IMR-90 (cell line): ENCODE results near the gene CERKL. TPM values are rescaled to one million over a fixed set of nuclear protein-coding genes. Genes with fewer than 3 reads are reported as not detected.

ENCODE experiments used
- ATAC-seq: fragments of 200-7000 bp; cut with Tn5 transposase; 2 replicates; pipeline ENCODE4 v1.9.1; 2020; ENCODE audit warnings: low read depth, mild to moderate bottlenecking, moderate library complexity
- BruUV-seq: library from RNA; stranded (reverse); fragments of 400-500 nt; replicated peaks from 2 replicates; lab custom pipeline; 2021; lab: Mats Ljungman, UMichigan
- CTCF ChIA-PET: fragments of 300-600 bp; formaldehyde crosslinking; extraction: SDS; loops from one replicate; lab custom pipeline; 2021; ENCODE audit warnings: antibody characterized with exemption; lab: Yijun Ruan, JAX
- POLR2A ChIA-PET: fragments of 300-600 bp; sonication (Branson Sonifier 250); formaldehyde crosslinking; loops from one replicate; lab custom pipeline; 2022; ENCODE audit warnings: antibody characterized with exemption; ENCODE audit not compliant: unreplicated experiment; lab: Charles Lee
- DNase-seq: peaks from one replicate; pipeline ENCODE4 v3.0.0; 2013
- H2AFZ ChIP-seq: replicated peaks from 2 replicates; pipeline ENCODE3; 2013; ENCODE audit warnings: low read length, mild to moderate bottlenecking; ENCODE audit not compliant: poor library complexity
- H2AK5ac ChIP-seq: 2 replicates; pipeline ENCODE4 v1.6.1; 2013; ENCODE audit warnings: low read depth, low read length, inconsistent platforms
- H2AK9ac ChIP-seq: replicated peaks from 2 replicates; pipeline ENCODE3; 2013; ENCODE audit warnings: mild to moderate bottlenecking, low read depth, low read length, moderate library complexity; ENCODE audit not compliant: poor library complexity
- H2BK120ac ChIP-seq: 2 replicates; pipeline ENCODE4 v1.6.1; 2013; ENCODE audit warnings: low read depth, low read length, inconsistent platforms
- H2BK15ac ChIP-seq: 3 replicates; pipeline ENCODE4 v1.6.1; 2013; ENCODE audit warnings: low read depth, low read length, inconsistent platforms
- H2BK20ac ChIP-seq: 2 replicates; pipeline ENCODE4 v1.6.1; 2013; ENCODE audit warnings: low read depth, mild to moderate bottlenecking, inconsistent platforms, low read length, moderate library complexity
- H2BK5ac ChIP-seq: 2 replicates; pipeline ENCODE4 v1.6.1; 2013; ENCODE audit warnings: mild to moderate bottlenecking, low read depth, low read length, inconsistent platforms; ENCODE audit not compliant: poor library complexity, severe bottlenecking
- H3K14ac ChIP-seq: replicated peaks from 2 replicates; pipeline ENCODE4 v1.6.1; 2013; ENCODE audit warnings: low read depth, low read length, inconsistent platforms
- H3K18ac ChIP-seq: 2 replicates; pipeline ENCODE4 v1.6.1; 2013; ENCODE audit warnings: low read depth, low read length, control low read depth
- H3K23ac ChIP-seq: 2 replicates; pipeline ENCODE4 v1.6.1; 2013; ENCODE audit warnings: low read depth, low read length, inconsistent platforms
- H3K27ac ChIP-seq: 2 replicates; pipeline ENCODE4 v1.5.1; 2013; ENCODE audit warnings: mild to moderate bottlenecking, control low read depth, low read length; ENCODE audit not compliant: insufficient read depth
- H3K27me3 ChIP-seq: 2 replicates; pipeline ENCODE4 v1.6.1; 2013; ENCODE audit warnings: low read length; ENCODE audit not compliant: control insufficient read depth, insufficient read depth
- H3K36me3 ChIP-seq: 2 replicates; pipeline ENCODE4 v1.6.1; 2013; ENCODE audit warnings: low read length, mixed read lengths; ENCODE audit not compliant: control insufficient read depth, insufficient read depth
- H3K4ac ChIP-seq: 2 replicates; pipeline ENCODE4 v1.6.1; 2013; ENCODE audit warnings: low read depth, low read length, inconsistent platforms
- H3K4me1 ChIP-seq: 2 replicates; pipeline ENCODE4 v1.6.1; 2013; ENCODE audit warnings: low read length, mixed read lengths; ENCODE audit not compliant: control insufficient read depth, insufficient read depth
- H3K4me2 ChIP-seq: 2 replicates; pipeline ENCODE4 v1.6.1; 2013; ENCODE audit warnings: low read depth, mild to moderate bottlenecking, control low read depth, low read length, moderate library complexity
- H3K4me3 ChIP-seq: 2 replicates; pipeline ENCODE4 v1.5.1; 2013; ENCODE audit warnings: low read depth, mild to moderate bottlenecking, control low read depth, low read length, moderate library complexity; ENCODE audit not compliant: insufficient read depth
- H3K56ac ChIP-seq: 2 replicates; pipeline ENCODE4 v1.6.1; 2013; ENCODE audit warnings: low read length, inconsistent platforms; ENCODE audit not compliant: insufficient read depth; ENCODE audit errors: extremely low read depth
- H3K79me1 ChIP-seq, 2 experiments: 2 replicates each; pipeline ENCODE4 v1.6.1; 2013; ENCODE audit warnings: low read length in 2 of 2, inconsistent platforms in 1 of 2, low read depth in 1 of 2
- H3K9ac ChIP-seq: 2 replicates; pipeline ENCODE4 v1.6.1; 2013; ENCODE audit warnings: low read depth, low read length, control low read depth
- H3K9me1 ChIP-seq: 2 replicates; pipeline ENCODE4 v1.6.1; 2013; ENCODE audit warnings: low read length, inconsistent platforms; ENCODE audit not compliant: insufficient read depth
- H3K9me3 ChIP-seq: 2 replicates; pipeline ENCODE4 v1.6.1; 2013; ENCODE audit warnings: low read length; ENCODE audit not compliant: control insufficient read depth, insufficient read depth
- H4K20me1 ChIP-seq: 2 replicates; pipeline ENCODE4 v1.6.1; 2013; ENCODE audit warnings: low read length, inconsistent platforms; ENCODE audit not compliant: insufficient read depth
- H4K5ac ChIP-seq: 2 replicates; pipeline ENCODE4 v1.6.1; 2013; ENCODE audit warnings: mild to moderate bottlenecking, low read depth, low read length, control low read depth
- H4K8ac ChIP-seq, 2 experiments: 2 replicates each; pipeline ENCODE4 v1.6.1; 2013; ENCODE audit warnings: low read depth in 2 of 2, low read length in 2 of 2, control low read depth in 1 of 2, inconsistent platforms in 1 of 2
- H4K91ac ChIP-seq: 2 replicates; pipeline ENCODE4 v1.6.1; 2013; ENCODE audit warnings: low read depth, low read length, inconsistent platforms; ENCODE audit not compliant: insufficient read depth
- BHLHE40 ChIP-seq: fragments of 150-350 bp; IDR thresholded peaks from 2 replicates; pipeline ENCODE4 v1.6.1; 2016; ENCODE audit warnings: mild to moderate bottlenecking, low read depth, low read length
- CEBPB ChIP-seq: IDR thresholded peaks from 2 replicates; pipeline ENCODE4 v1.6.1; 2012; ENCODE audit warnings: low read depth, low read length, improper control_type of control experiment
- CHD1 ChIP-seq: IDR thresholded peaks from 2 replicates; pipeline ENCODE4 v1.6.1; 2012; ENCODE audit warnings: low read depth, low read length, improper control_type of control experiment
- ELK1 ChIP-seq: fragments of 150-350 bp; IDR thresholded peaks from 2 replicates; pipeline ENCODE4 v1.6.1; 2016; ENCODE audit warnings: low read depth, mild to moderate bottlenecking, low read length, moderate library complexity, borderline replicate concordance
- FOS ChIP-seq: fragments of 150-350 bp; IDR thresholded peaks from 2 replicates; pipeline ENCODE4 v1.6.1; 2016; ENCODE audit warnings: low read depth, low read length
- MAFK ChIP-seq: IDR thresholded peaks from 2 replicates; pipeline ENCODE4 v1.6.1; 2012; ENCODE audit warnings: low read depth, low read length, improper control_type of control experiment
- MAZ ChIP-seq: IDR thresholded peaks from 2 replicates; pipeline ENCODE4 v1.6.1; 2012; ENCODE audit warnings: low read depth, mild to moderate bottlenecking, low read length, improper control_type of control experiment, moderate library complexity, borderline replicate concordance
- MXI1 ChIP-seq: IDR thresholded peaks from 2 replicates; pipeline ENCODE4 v1.6.1; 2012; ENCODE audit warnings: low read depth, mild to moderate bottlenecking, low read length, moderate library complexity, borderline replicate concordance
- NFE2L2 ChIP-seq: fragments of 150-350 bp; IDR thresholded peaks from 2 replicates; pipeline ENCODE4 v1.6.1; 2016; ENCODE audit warnings: low read depth, mild to moderate bottlenecking, low read length
- POLR2A ChIP-seq: IDR thresholded peaks from 2 replicates; pipeline ENCODE4 v1.6.1; 2012; ENCODE audit warnings: mild to moderate bottlenecking, low read depth, low read length
- RAD21 ChIP-seq: IDR thresholded peaks from 2 replicates; pipeline ENCODE4 v1.6.1; 2012; ENCODE audit warnings: low read length, improper control_type of control experiment
- RCOR1 ChIP-seq: IDR thresholded peaks from 2 replicates; pipeline ENCODE4 v1.6.1; 2012; ENCODE audit warnings: mild to moderate bottlenecking, low read length, improper control_type of control experiment; ENCODE audit not compliant: insufficient replicate concordance
- RFX5 ChIP-seq: IDR thresholded peaks from 2 replicates; pipeline ENCODE4 v1.8.0; 2012; ENCODE audit warnings: low read depth, mild to moderate bottlenecking, low read length, moderate library complexity
- SMC3 ChIP-seq: fragments of 150-350 bp; IDR thresholded peaks from 2 replicates; pipeline ENCODE4 v1.6.1; 2016; ENCODE audit warnings: low read depth, mild to moderate bottlenecking, antibody characterized with exemption, low read length, moderate library complexity
- WGBS, 2 experiments: methylation state at CpG; one replicate each; pipeline versions ENCODE4 v1.1.5 to v1.1.7; 2013; ENCODE audit warnings: missing lambda C conversion rate in 2 of 2; ENCODE audit not compliant: insufficient read length in 1 of 2; ENCODE audit errors: extremely low coverage in 2 of 2; 5-methylcytosine and 5-hydroxymethylcytosine counted together
- dilution Hi-C: fragments of 300-500 bp; cut with HindIII; formaldehyde crosslinking; loops from one replicate; pipeline ENCODE4 v1.14.3; 2018; ENCODE audit warnings: low sequenced_read_pairs; ENCODE audit not compliant: unreplicated experiment
- in situ Hi-C: fragments of 300-500 bp; cut with MboI; formaldehyde crosslinking; loops from 3 replicates; pipeline ENCODE4 v1.14.3; 2019; ENCODE audit warnings: low sequenced_read_pairs, inconsistent platforms, mixed read lengths
- intact Hi-C: fragments of 100-400 bp; cut with micrococcal nuclease; formaldehyde crosslinking; loops from 2 replicates; pipeline ENCODE4 v1.10.0; 2022
- polyA plus RNA-seq, 3 experiments: library from polyadenylated mRNA; depleted of rRNA; stranded (reverse); fragments of >200 nt; gene quantifications; 2 replicates each; pipeline ENCODE4 v1.2.3, GENCODE V29; 2012; ENCODE audit warnings: low replicate concordance in 1 of 3
- total RNA-seq: library from RNA; depleted of rRNA; stranded (reverse); fragments of >200 nt; gene quantifications from 2 replicates; pipeline ENCODE4 v1.2.3, GENCODE V29; 2012
- TF ChIP-seq, protein P1 (sequence below): fragments of 150-350 bp; IDR thresholded peaks from 2 replicates; pipeline ENCODE4 v1.6.1; 2017; ENCODE audit warnings: mild to moderate bottlenecking, antibody characterized with exemption, low read length, low read depth
- TF ChIP-seq, protein P2 (sequence below): conservative IDR thresholded peaks from 2 replicates; pipeline ENCODE4 v1.5.1; 2012; ENCODE audit warnings: mild to moderate bottlenecking, low read depth, low read length, improper control_type of control experiment

The CERKL gene
- total and polyA plus RNA-seq, 2 of the 4 experiments (the other 2 are of a cell fraction) = under 0.01 TPM; not detected in 1

DNA sequence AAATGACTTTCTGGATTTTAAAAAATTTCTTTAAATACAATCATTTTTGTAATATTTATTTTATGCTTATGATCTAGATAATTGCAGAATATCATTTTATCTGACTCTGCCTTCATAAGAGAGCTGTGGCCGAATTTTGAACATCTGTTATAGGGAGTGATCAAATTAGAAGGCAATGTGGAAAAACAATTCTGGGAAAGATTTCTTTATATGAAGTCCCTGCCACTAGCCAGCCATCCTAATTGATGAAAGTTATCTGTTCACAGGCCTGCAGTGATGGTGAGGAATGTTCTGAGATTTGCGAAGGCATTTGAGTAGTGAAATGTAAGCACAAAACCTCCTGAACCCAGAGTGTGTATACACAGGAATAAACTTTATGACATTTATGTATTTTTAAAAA lies 120.2 kb downstream of the CERKL start:
- no peak for TF ChIP-seq BHLHE40
- TF ChIP-seq NFE2L2 = no peak
- TF ChIP-seq MAZ = no peak
- no peak for TF ChIP-seq ELK1
- TF ChIP-seq MAFK = no peak
- TF ChIP-seq CEBPB = no peak
- no peak for TF ChIP-seq MXI1
- no peak for TF ChIP-seq RFX5
- no peak for TF ChIP-seq POLR2A
- no peak for TF ChIP-seq CHD1
- no peak for TF ChIP-seq RAD21
- TF ChIP-seq RCOR1 = no peak
- TF ChIP-seq FOS = no peak
- TF ChIP-seq SMC3 = no peak
- TF ChIP-seq, protein P1, sequence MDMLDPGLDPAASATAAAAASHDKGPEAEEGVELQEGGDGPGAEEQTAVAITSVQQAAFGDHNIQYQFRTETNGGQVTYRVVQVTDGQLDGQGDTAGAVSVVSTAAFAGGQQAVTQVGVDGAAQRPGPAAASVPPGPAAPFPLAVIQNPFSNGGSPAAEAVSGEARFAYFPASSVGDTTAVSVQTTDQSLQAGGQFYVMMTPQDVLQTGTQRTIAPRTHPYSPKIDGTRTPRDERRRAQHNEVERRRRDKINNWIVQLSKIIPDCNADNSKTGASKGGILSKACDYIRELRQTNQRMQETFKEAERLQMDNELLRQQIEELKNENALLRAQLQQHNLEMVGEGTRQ = no peak
- TF ChIP-seq, protein P2, sequence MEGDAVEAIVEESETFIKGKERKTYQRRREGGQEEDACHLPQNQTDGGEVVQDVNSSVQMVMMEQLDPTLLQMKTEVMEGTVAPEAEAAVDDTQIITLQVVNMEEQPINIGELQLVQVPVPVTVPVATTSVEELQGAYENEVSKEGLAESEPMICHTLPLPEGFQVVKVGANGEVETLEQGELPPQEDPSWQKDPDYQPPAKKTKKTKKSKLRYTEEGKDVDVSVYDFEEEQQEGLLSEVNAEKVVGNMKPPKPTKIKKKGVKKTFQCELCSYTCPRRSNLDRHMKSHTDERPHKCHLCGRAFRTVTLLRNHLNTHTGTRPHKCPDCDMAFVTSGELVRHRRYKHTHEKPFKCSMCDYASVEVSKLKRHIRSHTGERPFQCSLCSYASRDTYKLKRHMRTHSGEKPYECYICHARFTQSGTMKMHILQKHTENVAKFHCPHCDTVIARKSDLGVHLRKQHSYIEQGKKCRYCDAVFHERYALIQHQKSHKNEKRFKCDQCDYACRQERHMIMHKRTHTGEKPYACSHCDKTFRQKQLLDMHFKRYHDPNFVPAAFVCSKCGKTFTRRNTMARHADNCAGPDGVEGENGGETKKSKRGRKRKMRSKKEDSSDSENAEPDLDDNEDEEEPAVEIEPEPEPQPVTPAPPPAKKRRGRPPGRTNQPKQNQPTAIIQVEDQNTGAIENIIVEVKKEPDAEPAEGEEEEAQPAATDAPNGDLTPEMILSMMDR = no peak
- no peak overlapping the region for H3K27ac ChIP-seq

More for the DNA sequence above, 120.2 kb downstream of the CERKL start:
- no peak overlapping the region for H3K18ac ChIP-seq
- H3K23ac ChIP-seq = no peak overlapping the region
- H2BK20ac ChIP-seq = no peak overlapping the region
- in situ Hi-C loops (no loop called here), intact Hi-C loops (no loop called here), dilution Hi-C loops (no loop called here)
- H4K8ac ChIP-seq = no peak overlapping the region
- H2BK120ac ChIP-seq = no peak overlapping the region
- H4K5ac ChIP-seq = no peak overlapping the region
- H4K20me1 ChIP-seq = no peaks in the 10 kb centered on the region
- ATAC-seq (no peak), DNase-seq (no peak)
- no peaks in the 10 kb centered on the region for H3K9me3 ChIP-seq
- H2AK9ac ChIP-seq = no peak overlapping the region
- H3K9ac ChIP-seq = no peak overlapping the region
- ChIA-PET POLR2A (no interaction called here), CTCF (no interaction called here)
- H2AFZ ChIP-seq = no peak overlapping the region
- H3K36me3 ChIP-seq = no peaks in the 10 kb centered on the region
- no peaks in the 10 kb centered on the region for H3K27me3 ChIP-seq
- no peak overlapping the region for H3K4me2 ChIP-seq
- H3K4me3 ChIP-seq = no peak overlapping the region
- no peak overlapping the region for H3K14ac ChIP-seq
- H2BK5ac ChIP-seq = no peak overlapping the region
- no peaks in the 10 kb centered on the region for H3K9me1 ChIP-seq
- WGBS, 2 experiments = no CpG with 5 or more reads among the region's 2 CpGs
- no peak overlapping the region for H4K91ac ChIP-seq
- H3K56ac ChIP-seq = no peak overlapping the region
- BruUV-seq = no TSS peak
- no peaks in the 10 kb centered on the region for H3K4me1 ChIP-seq
- no peak overlapping the region for H2AK5ac ChIP-seq
- H3K4ac ChIP-seq = no peak overlapping the region
- H2BK15ac ChIP-seq = no peak overlapping the region
- no peaks in the 10 kb centered on the region for H3K79me1 ChIP-seq
